ENCODE results near the gene MUC4. TPM values are rescaled to one million over a fixed set of nuclear protein-coding genes. Genes with fewer than 3 reads are reported as not detected.
"Not testable (repeated sequence)": the region's sequence is repeated elsewhere in the genome, so short reads cannot be mapped to it uniquely, and the experiment has no call there.

MUC4 gene
- total and polyA plus RNA-seq, 4 donors, result 0.59 to 6.3 (median 2.0) TPM

DNA sequence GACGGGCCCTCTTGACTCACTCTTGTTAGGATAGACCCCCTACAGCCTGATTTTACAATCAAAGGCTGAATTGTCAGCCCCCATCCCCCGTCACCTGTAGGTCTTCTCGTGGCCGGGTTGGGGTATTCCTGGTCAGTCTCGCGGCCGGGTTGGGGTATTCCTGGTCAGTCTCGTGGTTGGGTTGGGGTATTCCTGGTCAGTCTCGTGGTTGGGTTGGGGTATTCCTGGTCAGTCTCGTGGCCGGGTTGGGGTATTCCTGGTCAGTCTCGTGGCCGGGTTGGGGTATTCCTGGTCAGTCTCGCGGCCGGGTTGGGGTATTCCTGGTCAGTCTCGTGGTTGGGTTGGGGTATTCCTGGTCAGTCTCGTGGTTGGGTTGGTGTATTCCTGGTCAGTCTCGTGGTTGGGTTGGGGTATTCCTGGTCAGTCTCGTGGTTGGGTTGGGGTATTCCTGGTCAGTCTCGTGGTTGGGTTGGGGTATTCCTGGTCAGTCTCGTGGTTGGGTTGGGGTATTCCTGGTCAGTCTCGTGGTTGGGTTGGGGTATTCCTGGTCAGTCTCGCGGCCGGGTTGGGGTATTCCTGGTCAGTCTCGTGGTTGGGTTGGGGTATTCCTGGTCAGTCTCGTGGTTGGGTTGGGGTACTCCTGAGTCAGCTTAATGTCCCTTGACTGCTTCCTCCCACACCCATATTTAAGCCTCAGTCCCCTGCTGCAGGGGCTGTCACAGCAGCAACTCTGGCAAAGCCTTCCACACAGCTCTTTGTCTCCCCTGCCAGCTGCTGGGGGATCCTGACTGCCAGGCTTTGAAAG, 40.7 kb downstream of the MUC4 start:
- not testable (repeated sequence) for DNase-seq (ENCODE audit: low read depth in 4 of 6, low spot score in 6 of 6); H3K4me3 ChIP-seq (ENCODE audit: low read depth, low read length); H3K9me3 ChIP-seq (ENCODE audit: control insufficient read depth, insufficient read depth, low read length); H3K27ac ChIP-seq (ENCODE audit: low read depth, low read length); H3K4me1 ChIP-seq (ENCODE audit: control insufficient read depth, insufficient read depth, low read length); H3K36me3 ChIP-seq (ENCODE audit: control insufficient read depth, insufficient read depth, low read length); H3K27me3 ChIP-seq (ENCODE audit: control insufficient read depth, insufficient read depth, low read length)
- 84% methylated on average over 6 of the region's 28 CpGs for WGBS (ENCODE audit: insufficient coverage)

DNA sequence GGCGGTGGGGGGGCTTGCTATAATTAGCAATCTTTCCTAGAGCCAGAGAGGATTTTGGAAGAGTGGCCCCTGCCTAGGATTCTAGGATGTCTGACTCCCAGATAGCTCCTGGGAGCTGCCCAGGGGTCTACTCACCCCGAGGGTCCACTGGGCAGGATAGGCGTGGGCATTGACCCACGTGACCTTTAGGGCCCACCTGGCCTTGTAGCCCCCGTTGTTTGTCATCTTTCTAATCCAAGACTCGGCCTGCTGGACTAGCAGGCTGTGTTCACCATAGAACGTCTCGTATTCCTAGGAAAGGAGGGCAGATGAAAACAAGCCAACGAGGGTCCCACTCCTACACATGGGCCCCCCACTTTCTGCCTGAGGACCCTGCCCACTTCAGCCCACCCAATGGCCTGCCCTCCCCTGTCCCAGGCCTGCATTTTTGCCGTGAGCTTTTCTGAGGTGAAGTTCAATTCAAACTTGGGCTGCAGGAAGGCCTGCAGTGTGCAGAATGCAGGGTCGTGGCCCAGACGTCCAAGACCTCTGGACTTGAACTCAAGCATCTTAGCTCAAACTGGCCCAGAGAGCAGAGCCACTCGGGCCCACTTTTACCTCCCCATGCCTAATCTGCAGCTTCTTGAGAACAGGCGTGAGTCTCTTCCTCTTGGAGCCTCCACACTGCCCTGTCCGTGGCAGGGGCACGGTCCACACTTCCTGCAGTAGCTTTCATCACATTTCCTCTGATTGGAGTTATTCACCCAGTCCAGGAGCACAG, 41.5 kb downstream of the MUC4 start:
- Histone ChIP-seq H3K27me3 (ENCODE audit: control insufficient read depth, insufficient read depth, low read length) (no peaks in the 10 kb centered on the region), H3K9me3 (ENCODE audit: control insufficient read depth, insufficient read depth, low read length) (no peaks in the 10 kb centered on the region), H3K27ac (ENCODE audit: low read depth, low read length) (no peak overlapping the region), H3K4me1 (ENCODE audit: control insufficient read depth, insufficient read depth, low read length) (no peaks in the 10 kb centered on the region), H3K36me3 (ENCODE audit: control insufficient read depth, insufficient read depth, low read length) (no peaks in the 10 kb centered on the region), H3K4me3 (ENCODE audit: low read depth, low read length) (no peak overlapping the region)
- no peak for DNase-seq (ENCODE audit: low read depth in 4 of 6, low spot score in 6 of 6)
- 88% methylated on average over 15 of the region's 16 CpGs for WGBS (ENCODE audit: insufficient coverage)

DNA sequence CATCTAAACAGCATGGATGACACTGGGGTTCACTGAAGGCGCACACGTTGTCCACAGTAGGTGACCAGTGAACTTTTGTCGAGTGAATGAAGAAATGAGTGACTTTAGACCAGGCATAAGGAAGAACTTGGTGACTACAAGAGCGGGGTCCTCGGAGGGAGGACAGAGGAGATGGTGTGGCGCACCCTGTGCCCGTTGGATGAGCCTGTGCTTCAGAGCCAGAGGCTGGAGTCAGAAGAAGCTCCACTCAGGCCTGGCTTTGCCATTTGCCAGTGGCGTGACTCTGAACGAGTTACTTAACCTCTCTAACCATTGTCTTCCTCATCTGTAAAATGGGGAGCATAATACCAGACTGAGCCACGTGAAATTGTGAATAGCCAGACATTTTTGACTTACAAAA, 42.2 kb downstream of the MUC4 start:
- Histone ChIP-seq H3K4me3 (ENCODE audit: low read depth, low read length) (no peak overlapping the region), H3K27me3 (ENCODE audit: control insufficient read depth, insufficient read depth, low read length) (no peaks in the 10 kb centered on the region), H3K9me3 (ENCODE audit: control insufficient read depth, insufficient read depth, low read length) (no peaks in the 10 kb centered on the region), H3K4me1 (ENCODE audit: control insufficient read depth, insufficient read depth, low read length) (no peaks in the 10 kb centered on the region), H3K36me3 (ENCODE audit: control insufficient read depth, insufficient read depth, low read length) (no peaks in the 10 kb centered on the region), H3K27ac (ENCODE audit: low read depth, low read length) (no peak overlapping the region)
- 90% methylated on average over 9 of the region's 10 CpGs for WGBS (ENCODE audit: insufficient coverage)
- DNase-seq (ENCODE audit: low read depth in 4 of 6, low spot score in 6 of 6), result no peak

DNA sequence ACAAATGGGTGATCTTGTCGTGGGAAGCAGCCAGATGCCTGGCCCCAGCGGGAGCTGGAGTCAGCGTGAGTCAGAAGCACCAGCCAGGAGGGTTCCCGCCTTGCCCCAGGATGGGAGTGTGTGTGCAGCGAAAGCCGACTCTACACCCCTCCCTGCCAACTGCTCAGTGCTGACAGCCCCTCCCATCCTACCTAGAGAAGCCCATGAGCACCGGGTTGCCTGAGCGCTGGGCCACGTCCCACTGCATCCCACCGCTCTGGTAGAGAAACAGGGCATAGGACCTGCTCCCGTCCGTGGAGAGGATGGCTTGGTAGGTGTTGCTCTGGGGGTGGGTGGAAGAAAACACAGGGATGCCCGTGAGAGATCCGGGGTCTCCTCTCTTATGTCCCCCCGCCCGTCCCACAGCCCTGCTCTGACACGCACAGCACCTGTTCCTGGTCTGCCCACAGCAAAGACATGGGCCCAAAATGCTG, 42.9 kb downstream of the MUC4 start:
- H3K4me1 ChIP-seq (ENCODE audit: control insufficient read depth, insufficient read depth, low read length), result no peaks in the 10 kb centered on the region
- H3K27me3 ChIP-seq (ENCODE audit: control insufficient read depth, insufficient read depth, low read length), result no peaks in the 10 kb centered on the region
- H3K4me3 ChIP-seq (ENCODE audit: low read depth, low read length), result no peak overlapping the region
- DNase-seq (ENCODE audit: low read depth in 4 of 6, low spot score in 6 of 6), result no peak
- H3K36me3 ChIP-seq (ENCODE audit: control insufficient read depth, insufficient read depth, low read length), result no peaks in the 10 kb centered on the region
- no peak overlapping the region for H3K27ac ChIP-seq (ENCODE audit: low read depth, low read length)
- 76% methylated on average over 13 of the region's 17 CpGs for WGBS (ENCODE audit: insufficient coverage)
- no peaks in the 10 kb centered on the region for H3K9me3 ChIP-seq (ENCODE audit: control insufficient read depth, insufficient read depth, low read length)

DNA sequence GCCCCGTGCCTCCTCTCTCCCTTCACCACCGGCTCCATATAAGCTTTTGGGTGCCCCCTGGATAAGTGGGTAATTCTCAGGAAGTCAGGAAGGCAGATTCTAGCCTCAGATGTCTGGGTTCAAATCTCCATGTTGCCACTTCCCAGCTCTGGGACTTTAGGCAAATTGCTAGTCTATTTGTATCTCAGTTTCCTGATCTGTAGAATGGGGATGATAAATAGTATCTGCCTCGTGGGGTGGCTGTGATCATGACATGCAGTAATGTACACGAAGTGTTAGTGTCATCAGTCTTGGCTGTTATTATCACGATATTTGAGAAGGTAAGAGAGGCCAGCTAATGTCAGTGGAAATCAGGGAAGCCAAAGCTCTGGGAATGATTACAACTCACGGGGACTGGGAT, 43.3 kb downstream of the MUC4 start:
- Histone ChIP-seq H3K9me3 (ENCODE audit: control insufficient read depth, insufficient read depth, low read length) (no peaks in the 10 kb centered on the region), H3K4me3 (ENCODE audit: low read depth, low read length) (no peak overlapping the region), H3K27ac (ENCODE audit: low read depth, low read length) (no peak overlapping the region), H3K36me3 (ENCODE audit: control insufficient read depth, insufficient read depth, low read length) (no peaks in the 10 kb centered on the region), H3K4me1 (ENCODE audit: control insufficient read depth, insufficient read depth, low read length) (no peaks in the 10 kb centered on the region), H3K27me3 (ENCODE audit: control insufficient read depth, insufficient read depth, low read length) (no peaks in the 10 kb centered on the region)
- DNase-seq (ENCODE audit: low read depth in 4 of 6, low spot score in 6 of 6), result no peak
- 82% methylated on average over 4 of the region's 6 CpGs for WGBS (ENCODE audit: insufficient coverage)

DNA sequence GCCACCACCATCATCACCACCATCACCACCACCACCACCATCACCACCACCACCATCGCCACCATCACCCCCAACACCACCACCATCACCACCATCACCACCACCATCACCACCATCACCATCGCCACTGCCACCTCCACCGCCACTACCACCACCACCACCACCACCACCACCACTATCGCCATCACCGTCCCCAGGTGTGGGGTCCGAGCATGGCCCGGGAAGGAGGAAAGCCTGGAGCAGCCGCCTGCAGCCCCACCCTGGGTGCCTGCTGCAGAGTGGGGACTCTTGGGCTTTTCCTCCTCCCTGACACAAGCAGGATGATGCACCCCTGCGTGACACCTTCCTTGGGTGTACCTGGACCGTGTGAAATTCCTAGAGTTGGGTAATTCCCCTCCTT, 43.9 kb downstream of the MUC4 start:
- WGBS (ENCODE audit: insufficient coverage), result 69% methylated on average over 8 of the region's 10 CpGs
- no peak overlapping the region for H3K4me3 ChIP-seq (ENCODE audit: low read depth, low read length)
- H3K9me3 ChIP-seq (ENCODE audit: control insufficient read depth, insufficient read depth, low read length), result no peaks in the 10 kb centered on the region
- no peak for DNase-seq (ENCODE audit: low read depth in 4 of 6, low spot score in 6 of 6)
- H3K27me3 ChIP-seq (ENCODE audit: control insufficient read depth, insufficient read depth, low read length), result peaks cover 2% of the 10 kb centered on the region
- no peaks in the 10 kb centered on the region for H3K4me1 ChIP-seq (ENCODE audit: control insufficient read depth, insufficient read depth, low read length)
- H3K27ac ChIP-seq (ENCODE audit: low read depth, low read length), result no peak overlapping the region
- no peaks in the 10 kb centered on the region for H3K36me3 ChIP-seq (ENCODE audit: control insufficient read depth, insufficient read depth, low read length)

DNA sequence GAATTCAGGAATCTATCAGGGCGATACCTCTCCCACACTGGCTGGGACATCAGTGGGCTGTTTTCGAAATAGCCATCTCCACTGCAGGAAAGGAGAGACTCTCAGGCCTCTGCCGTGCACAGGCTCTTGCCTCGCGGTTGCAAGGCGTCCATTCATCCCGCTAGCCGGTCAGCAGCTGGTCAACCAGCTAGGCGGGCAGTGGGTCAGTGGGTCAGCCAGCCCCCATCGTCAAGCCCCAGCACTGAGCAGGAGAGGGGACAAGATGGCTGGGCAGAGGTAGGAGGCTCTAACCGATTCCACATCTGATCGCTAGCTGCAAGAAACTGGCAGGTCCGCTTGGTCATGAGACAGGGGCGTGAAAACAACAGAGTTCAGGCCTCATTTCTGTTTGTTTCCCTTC, 45.1 kb downstream of the MUC4 start:
- 96% methylated on average over 14 of the region's 14 CpGs for WGBS (ENCODE audit: insufficient coverage)
- H3K27ac ChIP-seq (ENCODE audit: low read depth, low read length), result no peak overlapping the region

DNA sequence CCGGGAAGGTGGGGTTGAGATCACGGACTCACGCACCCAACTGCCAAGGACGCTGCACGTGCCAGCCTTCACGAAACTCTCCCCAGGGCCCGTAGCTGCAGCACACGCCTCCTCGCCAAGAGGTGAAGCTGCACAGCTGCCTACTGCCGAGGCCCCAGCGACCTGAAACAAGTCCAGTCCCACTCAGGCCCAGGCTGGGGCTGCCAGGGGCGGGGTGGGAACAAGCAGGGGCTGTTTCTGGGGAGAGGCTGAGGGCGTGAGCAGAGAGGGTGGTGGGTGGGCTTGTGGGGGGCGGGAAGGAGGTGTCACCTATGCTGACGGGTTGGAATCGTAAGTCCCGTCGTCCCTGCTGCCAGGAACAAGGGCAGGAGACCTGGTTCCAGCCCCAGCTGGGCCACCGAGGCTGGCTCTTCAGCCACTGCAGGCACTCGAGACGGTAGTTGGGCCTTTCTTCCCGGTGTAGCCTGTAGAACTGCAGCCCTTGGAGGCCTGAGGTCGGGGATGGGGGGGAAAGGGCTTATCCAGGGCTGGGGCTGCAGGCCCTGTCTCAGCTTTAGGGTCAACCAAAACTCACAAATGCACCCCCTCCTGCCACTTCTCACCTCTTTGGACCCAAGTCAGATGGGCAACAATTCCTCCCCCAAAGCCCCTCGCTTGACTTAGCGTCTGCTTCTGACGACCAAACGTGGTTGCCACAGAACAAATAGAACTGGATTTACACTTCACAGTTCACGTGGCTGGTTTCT, 46.6 kb downstream of the MUC4 start:
- Histone ChIP-seq H3K4me1 (ENCODE audit: control insufficient read depth, insufficient read depth, low read length) (peaks cover 14% of the 10 kb centered on the region), H3K4me3 (ENCODE audit: low read depth, low read length) (no peak overlapping the region), H3K36me3 (ENCODE audit: control insufficient read depth, insufficient read depth, low read length) (no peaks in the 10 kb centered on the region), H3K9me3 (ENCODE audit: control insufficient read depth, insufficient read depth, low read length) (no peaks in the 10 kb centered on the region), H3K27me3 (ENCODE audit: control insufficient read depth, insufficient read depth, low read length) (peaks cover 11% of the 10 kb centered on the region), H3K27ac (ENCODE audit: low read depth, low read length) (no peak overlapping the region)
- no peak for DNase-seq (ENCODE audit: low read depth in 4 of 6, low spot score in 6 of 6)
- 86% methylated on average over 23 of the region's 28 CpGs for WGBS (ENCODE audit: insufficient coverage)

More for the DNA sequence above, 45.1 kb downstream of the MUC4 start:
- H3K36me3 ChIP-seq (ENCODE audit: control insufficient read depth, insufficient read depth, low read length), result no peaks in the 10 kb centered on the region
- H3K4me1 ChIP-seq (ENCODE audit: control insufficient read depth, insufficient read depth, low read length), result peaks cover 2% of the 10 kb centered on the region
- H3K4me3 ChIP-seq (ENCODE audit: low read depth, low read length), result no peak overlapping the region
- H3K9me3 ChIP-seq (ENCODE audit: control insufficient read depth, insufficient read depth, low read length), result no peaks in the 10 kb centered on the region
- H3K27me3 ChIP-seq (ENCODE audit: control insufficient read depth, insufficient read depth, low read length), result peaks cover 4% of the 10 kb centered on the region
- no peak for DNase-seq (ENCODE audit: low read depth in 4 of 6, low spot score in 6 of 6)

DNA sequence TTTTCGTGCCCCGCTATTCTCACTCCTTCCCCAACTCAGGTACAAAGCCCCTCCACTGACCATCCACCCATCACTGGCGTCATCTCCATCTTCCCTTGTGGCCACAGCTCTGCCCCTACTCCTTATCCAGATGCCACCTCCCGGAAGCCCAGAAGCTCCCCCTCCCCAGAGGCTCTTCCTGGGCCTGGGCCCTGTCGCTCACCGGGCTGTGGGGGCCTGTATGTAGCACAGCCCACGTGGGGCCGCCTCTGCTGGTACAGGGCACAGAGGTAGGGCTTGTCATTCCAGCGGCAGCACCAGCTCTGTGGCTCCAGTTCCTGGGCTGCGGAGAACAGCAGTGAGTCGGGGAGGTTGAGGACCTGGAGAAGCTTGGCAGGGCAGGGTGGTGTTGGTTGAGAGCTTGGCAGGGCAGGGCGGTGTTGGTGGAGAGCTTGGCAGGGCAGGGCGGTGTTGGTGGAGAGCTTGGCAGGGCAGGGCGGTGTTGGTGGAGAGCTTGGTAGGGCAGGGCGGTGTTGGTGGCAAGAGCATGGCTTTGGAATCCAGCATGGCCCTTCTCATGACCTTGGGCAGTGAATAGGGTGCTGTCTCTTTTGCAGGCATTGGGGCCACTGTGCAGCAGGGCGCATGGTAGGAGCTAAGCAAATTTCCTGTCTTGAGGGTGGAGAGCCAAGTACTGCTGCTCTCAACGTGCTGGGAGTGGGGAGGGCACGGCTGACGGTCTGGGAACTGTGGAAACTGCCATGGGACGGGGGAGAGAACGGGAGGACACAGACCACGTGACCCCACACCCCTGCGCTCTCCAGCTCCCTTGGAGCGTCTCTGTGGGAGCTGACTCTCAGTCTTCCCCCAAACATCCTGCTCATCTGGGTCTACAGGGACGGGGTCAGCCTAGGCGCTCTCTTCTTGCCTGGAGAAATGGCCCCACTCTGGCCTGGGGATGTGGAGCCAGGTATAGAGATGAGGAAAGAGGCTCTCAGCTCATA, 47.6 kb downstream of the MUC4 start:
- 86% methylated on average over 24 of the region's 26 CpGs for WGBS (ENCODE audit: insufficient coverage)
- DNase-seq (ENCODE audit: low read depth in 4 of 6, low spot score in 6 of 6), result no peak
- Histone ChIP-seq H3K4me3 (ENCODE audit: low read depth, low read length) (no peak overlapping the region), H3K9me3 (ENCODE audit: control insufficient read depth, insufficient read depth, low read length) (no peaks in the 10 kb centered on the region), H3K27me3 (ENCODE audit: control insufficient read depth, insufficient read depth, low read length) (peaks cover 11% of the 10 kb centered on the region), H3K36me3 (ENCODE audit: control insufficient read depth, insufficient read depth, low read length) (no peaks in the 10 kb centered on the region), H3K27ac (ENCODE audit: low read depth, low read length) (no peak overlapping the region), H3K4me1 (ENCODE audit: control insufficient read depth, insufficient read depth, low read length) (peaks cover 14% of the 10 kb centered on the region)

Measured in spinal cord (tissue), 10 donors.